Smooth muscle cell (in vitro differentiated cells): ENCODE data around the gene SORBS1. TPM values are rescaled to one million over a fixed set of nuclear protein-coding genes. Genes with fewer than 3 reads are reported as not detected.

Experiments used
- DNase-seq: peaks from one replicate; lab custom pipeline; 2025; ENCODE audit not compliant: unreplicated experiment; lab: John Stamatoyannopoulos, UW
- H2AFZ ChIP-seq: fragments of 200-600 bp; sonication (generic); 2 replicates; pipeline ENCODE4 v1.6.0; 2016; ENCODE audit warnings: antibody characterized with exemption, low read depth, mild to moderate bottlenecking
- H3F3A ChIP-seq: fragments of 200-600 bp; sonication (generic); 2 replicates; pipeline ENCODE4 v1.6.0; 2017; ENCODE audit warnings: antibody characterized with exemption, low read depth
- H3K27ac ChIP-seq: fragments of 200-600 bp; sonication (generic); 2 replicates; pipeline ENCODE4 v1.5.1; 2016; ENCODE audit warnings: low read depth, mild to moderate bottlenecking
- H3K27me3 ChIP-seq: fragments of 200-600 bp; sonication (generic); 2 replicates; pipeline ENCODE4 v1.6.1; 2016; ENCODE audit warnings: low read depth, mild to moderate bottlenecking
- H3K36me3 ChIP-seq: fragments of 200-600 bp; sonication (generic); 2 replicates; pipeline ENCODE4 v1.5.1; 2016; ENCODE audit warnings: low read depth
- H3K4me1 ChIP-seq: fragments of 200-600 bp; sonication (generic); 2 replicates; pipeline ENCODE4 v1.5.1; 2016; ENCODE audit warnings: low read depth
- H3K4me2 ChIP-seq: fragments of 200-600 bp; sonication (generic); 2 replicates; pipeline ENCODE4 v1.6.0; 2016; ENCODE audit warnings: mild to moderate bottlenecking
- H3K4me3 ChIP-seq: fragments of 200-600 bp; sonication (generic); 2 replicates; pipeline ENCODE4 v1.5.1; 2016; ENCODE audit warnings: mild to moderate bottlenecking
- H3K79me2 ChIP-seq: fragments of 200-600 bp; sonication (generic); 2 replicates; pipeline ENCODE4 v1.6.0; 2016; ENCODE audit warnings: low read depth, mild to moderate bottlenecking
- H3K9ac ChIP-seq: fragments of 200-600 bp; sonication (generic); 2 replicates; pipeline ENCODE4 v1.6.0; 2016; ENCODE audit warnings: low read depth
- H3K9me3 ChIP-seq: fragments of 200-600 bp; sonication (generic); replicated peaks from 2 replicates; pipeline ENCODE4 v1.5.1; 2016; ENCODE audit warnings: low read depth
- H4K20me1 ChIP-seq: fragments of 200-600 bp; sonication (generic); 2 replicates; pipeline ENCODE4 v1.6.0; 2016; ENCODE audit warnings: low read depth
- CTCF ChIP-seq: fragments of 200-600 bp; sonication (generic); IDR thresholded peaks from 2 replicates; pipeline ENCODE4 v1.5.1; 2017; ENCODE audit warnings: borderline replicate concordance, mild to moderate bottlenecking, antibody characterized with exemption; ENCODE audit not compliant: insufficient read depth, poor library complexity, severe bottlenecking
- WGBS: methylation state at CpG from one replicate; pipeline ENCODE4 v1.1.7; 2016; ENCODE audit warnings: low lambda C conversion rate; 5-methylcytosine and 5-hydroxymethylcytosine counted together
- polyA plus RNA-seq: library from polyadenylated mRNA; unstranded; fragments of >200 nt; fragmentation: Nextera tagmentation; extraction: Ambion mirVana; gene quantifications from 2 replicates; pipeline ENCODE4 v1.2.1, GENCODE V29; 2016
- total RNA-seq: library from RNA; depleted of rRNA; stranded (reverse); fragments of >200 nt; gene quantifications from 2 replicates; pipeline ENCODE4 v1.2.3, GENCODE V29; 2014

SORBS1 gene
- total and polyA plus RNA-seq, 2 experiments from 2014 or later: 14.6 to 21.0 TPM

DNA sequence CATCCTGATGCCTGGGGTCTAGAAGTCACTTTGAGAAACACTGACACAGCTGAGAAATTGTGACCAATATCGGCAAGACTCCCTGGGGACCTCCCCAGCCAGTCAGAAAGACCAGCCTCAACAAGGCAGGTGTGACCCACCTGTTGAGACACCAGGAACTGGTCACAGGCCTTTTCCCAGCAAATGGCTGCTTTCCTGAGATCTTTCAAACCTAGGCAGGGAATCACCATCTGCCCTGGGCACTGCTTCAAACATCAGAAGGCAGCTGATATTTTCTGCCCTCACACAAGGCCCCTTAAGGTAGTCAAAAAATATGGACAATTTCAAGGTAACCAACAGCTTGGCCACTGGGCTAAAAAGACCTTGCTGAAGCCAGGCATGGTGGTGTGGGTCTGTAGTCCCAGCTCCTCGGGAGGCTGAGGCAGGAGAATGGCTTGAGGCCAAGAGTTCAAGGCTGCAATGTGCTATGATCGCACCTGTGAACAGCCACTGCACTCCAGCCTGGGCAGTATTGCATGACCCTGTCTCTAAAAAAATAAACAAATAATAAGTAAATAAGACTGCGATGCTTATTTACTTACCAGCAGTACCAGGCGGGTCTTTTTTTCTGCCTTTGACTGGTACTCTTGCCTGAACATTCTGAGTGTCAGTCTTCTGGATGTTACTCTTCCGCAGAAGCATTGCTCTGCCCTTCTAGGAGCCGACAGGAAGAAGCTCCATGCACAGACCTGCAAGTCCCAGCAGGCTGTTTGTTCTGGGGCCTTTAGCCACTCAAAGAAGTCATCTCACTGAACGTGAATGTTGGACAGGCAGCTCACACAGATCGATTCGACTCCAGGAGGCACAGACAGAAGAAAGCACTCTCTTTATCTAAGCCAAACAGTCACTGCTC, 59.7 kb downstream of the SORBS1 start:
- TF ChIP-seq CTCF: no peak
- H3K4me1 ChIP-seq: peaks cover 17% of the 10 kb centered on the region
- H3K79me2 ChIP-seq: peaks cover 41% of the 10 kb centered on the region
- no peak overlapping the region for H3K27ac ChIP-seq
- no peak overlapping the region for H3K4me2 ChIP-seq
- H3K4me3 ChIP-seq: no peak overlapping the region
- no peak overlapping the region for H3K9ac ChIP-seq
- WGBS: 81% methylated on average over 10 of the region's 10 CpGs
- no peak overlapping the region for H2AFZ ChIP-seq
- no peaks in the 10 kb centered on the region for H3F3A ChIP-seq
- H3K9me3 ChIP-seq: no peaks in the 10 kb centered on the region
- H3K36me3 ChIP-seq: no peaks in the 10 kb centered on the region
- DNase-seq: no peak
- H4K20me1 ChIP-seq: no peaks in the 10 kb centered on the region
- H3K27me3 ChIP-seq: no peaks in the 10 kb centered on the region

- peaks cover 9% of the 10 kb centered on the region for H3K4me1 ChIP-seq
- WGBS: 90% methylated on average over 7 of the region's 7 CpGs
- no peaks in the 10 kb centered on the region for H3K27me3 ChIP-seq
Observed at GRCh38 chr10:95500649-95501048, 60.5 kb downstream of the SORBS1 start.

GRCh38 chr10:95500097-95500496, 61.1 kb downstream of the SORBS1 start:
- TF ChIP-seq CTCF: no peak
- no peaks in the 10 kb centered on the region for H4K20me1 ChIP-seq
- peaks cover 4% of the 10 kb centered on the region for H3K4me1 ChIP-seq
- no peak overlapping the region for H3K9ac ChIP-seq
- H2AFZ ChIP-seq: no peak overlapping the region
- H3K27ac ChIP-seq: no peak overlapping the region
- H3F3A ChIP-seq: no peaks in the 10 kb centered on the region
- no peak overlapping the region for H3K4me3 ChIP-seq
- DNase-seq: no peak
- no peaks in the 10 kb centered on the region for H3K27me3 ChIP-seq
- no peaks in the 10 kb centered on the region for H3K9me3 ChIP-seq
- H3K79me2 ChIP-seq: peaks cover 28% of the 10 kb centered on the region
- 44% methylated on average over 4 of the region's 4 CpGs for WGBS
- H3K4me2 ChIP-seq: no peak overlapping the region
- H3K36me3 ChIP-seq: no peaks in the 10 kb centered on the region

More at GRCh38 chr10:95500649-95501048, 60.5 kb downstream of the SORBS1 start:
- no peak overlapping the region for H2AFZ ChIP-seq
- TF ChIP-seq CTCF: no peak
- no peaks in the 10 kb centered on the region for H3F3A ChIP-seq
- H3K4me2 ChIP-seq: no peak overlapping the region
- no peak for DNase-seq
- H4K20me1 ChIP-seq: no peaks in the 10 kb centered on the region
- H3K79me2 ChIP-seq: peaks cover 33% of the 10 kb centered on the region
- H3K4me3 ChIP-seq: no peak overlapping the region
- H3K36me3 ChIP-seq: no peaks in the 10 kb centered on the region
- H3K9ac ChIP-seq: no peak overlapping the region
- no peak overlapping the region for H3K27ac ChIP-seq
- H3K9me3 ChIP-seq: no peaks in the 10 kb centered on the region
